ENCODE measurements around the gene IFNA6. TPM values are rescaled to one million over a fixed set of nuclear protein-coding genes. Genes with fewer than 3 reads are reported as not detected.
"Not testable (repeated sequence)": the region's sequence is repeated elsewhere in the genome, so short reads cannot be mapped to it uniquely, and the experiment has no call there.

The IFNA6 gene
- total RNA-seq: not detected

GRCh38 chr9:21350787-21351186 lies at the start of gene IFNA6:
Gene IFNA6, minus strand, starts transcription at chr9:21350887. Its CDS starts 0 bp downstream, at chr9:21350887.
- no peak for DNase-seq

GRCh38 chr9:21399956-21400355 lies 49.3 kb upstream of the IFNA6 start:
- no peak for DNase-seq

GRCh38 chr9:21398955-21399489 lies 48.3 kb upstream of the IFNA6 start:
- no peak for DNase-seq

GRCh38 chr9:21395778-21396717 lies 45.4 kb upstream of the IFNA6 start:
- DNase-seq: peak; percentile 45

- no peak for DNase-seq
These were observed 41.6 kb upstream of the IFNA6 start for GRCh38 chr9:21392270-21392669.

- DNase-seq: no peak
These were observed 34.5 kb upstream of the IFNA6 start, which contains the start of gene IFNA2 for GRCh38 chr9:21385131-21385670. Gene IFNA2, minus strand, starts transcription at chr9:21385398. Its CDS starts 69 bp downstream, at chr9:21385329.

DNA sequence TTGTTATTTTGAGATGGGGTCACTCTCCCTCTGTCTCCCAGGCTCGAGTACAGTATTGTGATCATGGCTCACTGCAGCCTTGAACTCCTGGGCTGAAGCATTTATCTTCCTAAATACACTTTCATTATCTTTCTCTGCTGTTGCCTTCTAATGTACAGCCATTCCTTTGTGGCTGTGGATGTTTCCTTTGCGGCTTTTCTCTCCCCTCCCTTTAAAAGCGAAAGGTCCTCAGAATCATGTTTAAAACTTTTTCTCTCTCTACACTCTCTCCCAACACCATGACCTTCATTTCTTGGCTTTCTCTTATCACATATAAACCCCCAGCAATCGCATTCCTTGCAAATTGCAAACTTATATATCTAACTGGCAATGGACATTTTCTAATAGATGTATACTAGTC lies 32.9 kb upstream of the IFNA6 start:
- no peak for DNase-seq

DNA sequence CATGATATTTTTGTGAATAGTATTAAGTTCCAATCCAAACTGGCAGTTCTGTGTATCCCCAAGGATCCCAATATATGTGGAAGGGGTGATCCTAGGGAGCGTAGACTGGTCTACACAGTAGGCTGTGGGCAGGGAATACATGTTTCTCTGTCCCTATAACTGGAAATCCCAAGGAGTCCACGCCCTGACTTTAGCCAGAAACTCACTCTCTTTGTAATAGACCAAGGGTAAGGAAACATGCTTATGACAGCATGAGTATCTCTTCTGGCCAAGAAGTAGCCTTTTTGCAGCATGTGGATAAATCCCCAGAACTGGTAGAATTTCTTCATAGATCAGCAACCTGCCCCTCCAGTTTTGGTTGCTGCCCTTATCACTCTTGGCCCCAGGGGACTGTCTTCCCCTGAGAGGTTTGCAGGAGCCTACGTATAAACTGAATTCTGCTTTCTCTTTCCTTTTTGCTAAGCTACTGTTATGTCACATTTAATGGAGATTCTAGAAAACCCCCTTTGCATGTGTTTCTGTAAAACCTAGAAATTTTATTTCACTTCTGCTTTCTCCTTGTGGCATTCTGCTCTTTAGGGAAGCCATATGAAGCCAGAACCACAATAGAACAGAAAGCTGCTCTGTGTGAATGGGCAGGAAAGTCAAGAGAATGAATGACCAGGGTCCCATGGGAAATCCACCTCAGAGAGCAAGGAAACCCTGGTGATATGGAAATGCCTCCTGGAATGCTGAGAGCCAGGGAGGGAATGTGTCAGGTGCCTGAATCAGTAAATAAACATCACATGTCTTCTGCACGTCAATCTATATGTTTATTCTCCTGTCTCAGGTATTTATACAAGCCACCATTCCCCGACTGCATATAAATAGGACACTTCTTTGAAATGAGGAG lies 31.0 kb upstream of the IFNA6 start:
- DNase-seq: no peak

GRCh38 chr9:21371467-21371866 lies 20.8 kb upstream of the IFNA6 start:
- DNase-seq: not testable (repeated sequence)

DNA sequence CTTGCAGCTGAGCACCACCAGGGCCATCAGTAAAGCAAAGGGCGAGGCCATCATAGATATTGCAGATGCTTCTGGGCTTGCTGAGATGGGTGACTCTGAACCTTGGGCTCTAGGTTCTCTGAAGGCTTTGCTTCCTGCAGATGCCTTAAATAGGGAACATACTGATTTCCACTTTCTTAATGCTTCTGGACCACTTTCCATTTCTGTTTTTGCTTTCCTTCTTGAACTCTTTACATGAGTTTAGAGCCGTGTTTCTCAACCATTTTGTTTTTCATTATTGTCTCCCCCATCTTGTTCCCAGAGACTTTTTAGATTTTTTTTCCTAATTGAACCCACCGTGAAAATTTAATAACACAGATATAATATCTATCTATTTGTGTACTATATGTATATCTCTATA lies 17.3 kb upstream of the IFNA6 start, which contains the start of gene IFNA13:
IFNA13 (minus strand) TSS at position 101 of the 400 bp plus-strand sequence; CDS start at position 54, 47 bp downstream.
- DNase-seq: no peak

GRCh38 chr9:21367169-21367568 lies 16.5 kb upstream of the IFNA6 start:
- DNase-seq: not testable (repeated sequence)

- no peak for DNase-seq
These were observed 11.6 kb upstream of the IFNA6 start for GRCh38 chr9:21362287-21362686.

DNA sequence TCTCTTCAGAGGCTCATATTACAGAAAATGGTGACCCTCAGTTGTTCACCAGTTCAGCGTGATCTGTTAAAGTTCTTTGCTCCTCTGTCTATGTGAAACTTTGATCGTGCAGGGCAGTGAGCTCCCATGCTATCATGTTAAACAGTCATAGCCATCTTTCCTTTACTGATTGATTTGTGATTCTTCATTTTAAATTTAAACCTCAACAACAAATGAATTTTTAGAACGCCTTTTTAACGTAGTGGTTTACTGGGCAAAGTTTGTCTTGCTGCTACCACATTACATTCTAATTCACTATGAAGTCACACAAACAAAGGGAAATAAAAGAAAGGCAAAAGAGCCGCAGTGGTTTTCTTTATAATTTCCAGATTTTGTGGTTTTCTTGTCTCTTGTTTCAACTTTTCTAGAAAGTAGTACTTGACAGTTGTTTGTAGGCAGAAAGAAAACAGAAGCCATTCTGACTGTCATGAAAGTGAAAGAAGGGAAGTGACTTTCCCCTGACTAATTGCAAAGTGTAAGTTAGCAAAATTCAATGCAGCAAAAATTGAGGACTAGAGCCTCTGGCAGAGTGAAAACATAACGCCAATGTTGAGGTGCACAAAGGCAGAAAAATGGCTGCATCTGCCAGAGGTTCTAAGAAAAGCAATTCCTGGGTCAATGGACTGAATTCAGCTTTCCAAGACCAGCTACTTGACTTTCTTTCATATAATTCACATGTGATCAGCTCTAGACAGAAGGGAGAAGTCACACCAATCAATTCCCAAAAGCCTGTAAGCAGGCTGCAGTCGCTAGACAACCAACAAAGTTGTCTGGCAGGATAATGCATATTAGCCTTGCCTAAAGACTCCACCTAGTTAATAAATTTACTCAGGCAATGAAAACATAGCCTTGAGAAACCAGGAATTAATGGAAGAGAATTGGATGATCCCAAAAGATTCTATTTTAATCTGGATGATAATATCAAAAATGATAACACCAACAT lies 7.1 kb upstream of the IFNA6 start:
- DNase-seq: no peak

DNA sequence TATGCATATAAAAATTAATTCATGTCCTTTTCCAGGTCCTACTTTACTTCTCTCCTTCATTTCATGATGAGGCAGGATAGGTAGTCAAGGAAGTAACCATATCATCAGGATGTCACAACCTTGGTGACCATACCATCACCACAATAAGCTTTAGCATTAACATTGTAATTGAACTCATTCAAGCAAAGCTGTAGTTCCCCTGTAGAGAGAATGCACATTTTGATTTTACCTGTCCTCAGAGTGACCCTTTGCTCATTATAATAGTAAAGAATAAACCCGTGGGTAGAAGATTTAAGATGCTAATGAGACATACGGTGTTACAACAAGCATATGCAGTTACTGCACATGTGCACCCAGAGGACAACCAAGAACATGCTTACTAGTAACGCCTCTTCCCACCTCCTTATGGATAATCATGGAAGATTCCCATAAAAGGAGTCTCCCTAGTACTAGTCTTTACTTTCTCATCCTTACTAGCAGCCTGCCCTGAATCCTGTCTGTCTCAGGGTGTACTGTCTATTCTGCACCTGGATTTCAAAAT lies 2.2 kb downstream of the IFNA6 start:
- no peak for DNase-seq

GRCh38 chr9:21340735-21341134 lies 10.0 kb downstream of the IFNA6 start:
- DNase-seq: no peak

- DNase-seq: no peak
These were observed 14.2 kb downstream of the IFNA6 start for GRCh38 chr9:21336457-21336856.

- DNase-seq: peak; percentile 78
These were observed 15.7 kb downstream of the IFNA6 start, which contains the start of gene KLHL9 for GRCh38 chr9:21334701-21335632. Gene KLHL9, minus strand, starts transcription at chr9:21335404. Its CDS starts 545 bp downstream, at chr9:21334859.

DNA sequence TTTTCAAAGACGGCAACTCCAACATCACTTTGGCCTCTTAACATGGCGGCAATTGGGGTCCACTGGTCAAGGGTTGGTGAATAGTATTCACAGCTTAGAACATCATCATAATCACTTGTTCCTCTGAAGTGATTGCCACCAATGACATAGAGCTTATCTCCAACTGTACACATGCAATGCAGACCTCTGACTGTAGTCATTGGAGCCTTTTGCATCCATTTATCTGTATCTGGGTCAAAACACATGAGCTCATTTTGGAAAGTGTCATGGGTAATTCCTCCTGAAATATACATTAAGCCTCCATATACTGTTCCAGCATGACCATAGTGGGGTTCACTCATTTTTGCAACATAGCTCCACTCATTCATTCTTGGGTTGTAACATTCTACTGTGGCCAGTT lies 17.5 kb downstream of the IFNA6 start:
- DNase-seq: no peak

- no peak for DNase-seq
These were observed 18.8 kb downstream of the IFNA6 start for GRCh38 chr9:21331676-21332402.

Data from effector CD4-positive, alpha-beta T cell (primary cell).